IMR-90 (cell line): ENCODE data around the gene MLKL.

Experiments
- BHLHE40 ChIP-seq: fragments of 150-350 bp; IDR thresholded peaks from 2 replicates; pipeline ENCODE4 v1.6.1; 2016; ENCODE audit warnings: mild to moderate bottlenecking, low read depth, low read length
- CEBPB ChIP-seq: IDR thresholded peaks from 2 replicates; pipeline ENCODE4 v1.6.1; 2012; ENCODE audit warnings: low read depth, low read length, improper control_type of control experiment
- CTCF ChIP-seq: conservative IDR thresholded peaks from 2 replicates; pipeline ENCODE4 v1.5.1; 2012; ENCODE audit warnings: mild to moderate bottlenecking, low read depth, low read length, improper control_type of control experiment
- ELK1 ChIP-seq: fragments of 150-350 bp; IDR thresholded peaks from 2 replicates; pipeline ENCODE4 v1.6.1; 2016; ENCODE audit warnings: low read depth, mild to moderate bottlenecking, low read length, moderate library complexity, borderline replicate concordance
- FOS ChIP-seq: fragments of 150-350 bp; IDR thresholded peaks from 2 replicates; pipeline ENCODE4 v1.6.1; 2016; ENCODE audit warnings: low read depth, low read length
- MAFK ChIP-seq: IDR thresholded peaks from 2 replicates; pipeline ENCODE4 v1.6.1; 2012; ENCODE audit warnings: low read depth, low read length, improper control_type of control experiment
- MAZ ChIP-seq: IDR thresholded peaks from 2 replicates; pipeline ENCODE4 v1.6.1; 2012; ENCODE audit warnings: low read depth, mild to moderate bottlenecking, low read length, improper control_type of control experiment, moderate library complexity, borderline replicate concordance
- MXI1 ChIP-seq: IDR thresholded peaks from 2 replicates; pipeline ENCODE4 v1.6.1; 2012; ENCODE audit warnings: low read depth, mild to moderate bottlenecking, low read length, moderate library complexity, borderline replicate concordance
- NFE2L2 ChIP-seq: fragments of 150-350 bp; IDR thresholded peaks from 2 replicates; pipeline ENCODE4 v1.6.1; 2016; ENCODE audit warnings: low read depth, mild to moderate bottlenecking, low read length
- POLR2A ChIP-seq: IDR thresholded peaks from 2 replicates; pipeline ENCODE4 v1.6.1; 2012; ENCODE audit warnings: mild to moderate bottlenecking, low read depth, low read length
- RAD21 ChIP-seq: IDR thresholded peaks from 2 replicates; pipeline ENCODE4 v1.6.1; 2012; ENCODE audit warnings: low read length, improper control_type of control experiment
- RCOR1 ChIP-seq: IDR thresholded peaks from 2 replicates; pipeline ENCODE4 v1.6.1; 2012; ENCODE audit warnings: mild to moderate bottlenecking, low read length, improper control_type of control experiment; ENCODE audit not compliant: insufficient replicate concordance
- RFX5 ChIP-seq: IDR thresholded peaks from 2 replicates; pipeline ENCODE4 v1.8.0; 2012; ENCODE audit warnings: low read depth, mild to moderate bottlenecking, low read length, moderate library complexity
- USF2 ChIP-seq: fragments of 150-350 bp; IDR thresholded peaks from 2 replicates; pipeline ENCODE4 v1.6.1; 2017; ENCODE audit warnings: mild to moderate bottlenecking, antibody characterized with exemption, low read length, low read depth

GRCh38 chr16:74711938-74712337 is 11.3 kb upstream of the MLKL start:
- TF ChIP-seq CTCF (no peak), CEBPB (no peak), USF2 (no peak), MAZ (no peak), POLR2A (no peak), RAD21 (no peak), NFE2L2 (no peak), FOS (no peak), MXI1 (no peak), RFX5 (no peak), ELK1 (no peak), MAFK (no peak), BHLHE40 (no peak), RCOR1 (no peak)
